Right lobe of liver (tissue), 6 donors: ENCODE measurements around the gene CNOT6L. TPM values are rescaled to one million over a fixed set of nuclear protein-coding genes. Genes with fewer than 3 reads are reported as not detected.

ENCODE experiments used
- ATAC-seq, 4 donors: fragments of 200-7000 bp; cut with Tn5 transposase; one replicate each; pipeline ENCODE4 v1.9.1; 2020; ENCODE audit warnings: mild to moderate bottlenecking in 4 of 4, moderate library complexity in 4 of 4
- DNase-seq, 3 donors: peaks; one replicate each; pipeline ENCODE4 v3.0.0-alpha.2; 2020
- H3K27ac ChIP-seq, 3 donors: fragments of 200-600 bp; one replicate each; pipeline ENCODE4 v1.8.0; 2022
- H3K27me3 ChIP-seq, 2 donors: fragments of 200-600 bp; one replicate each; pipeline ENCODE4 v1.8.0; 2022
- H3K36me3 ChIP-seq, 4 donors: fragments of 200-600 bp; sonication (generic) in 1 of 4; one replicate each; pipeline versions ENCODE4 v1.5.1 to v1.8.0; 2017 to 2022; ENCODE audit warnings: control low read depth in 1 of 4
- H3K4me1 ChIP-seq, 4 donors: fragments of 200-600 bp; sonication (generic) in 1 of 4; one replicate each; pipeline versions ENCODE4 v1.5.1 to v1.8.0; 2017 to 2022; ENCODE audit warnings: control low read depth in 1 of 4
- H3K4me3 ChIP-seq, 3 donors: fragments of 200-600 bp; one replicate each; pipeline ENCODE4 v1.8.0; 2022
- H3K9me3 ChIP-seq, 4 donors: fragments of 200-600 bp; sonication (generic) in 1 of 4; one replicate each; pipeline versions ENCODE4 v1.5.1 to v1.8.0; 2017 to 2022; ENCODE audit warnings: control low read depth in 1 of 4
- POLR2A ChIP-seq: fragments of 450-650 bp; IDR thresholded peaks from one replicate; pipeline ENCODE4 v1.6.1; 2017; ENCODE audit warnings: antibody characterized with exemption, mild to moderate bottlenecking
- WGBS: methylation state at CpG from one replicate; pipeline ENCODE4 v1.1.6; 2018; ENCODE audit warnings: low coverage, low lambda C conversion rate; ENCODE audit not compliant: insufficient coverage; ENCODE audit errors: missing lambda C conversion rate; 5-methylcytosine and 5-hydroxymethylcytosine counted together
- intact Hi-C, 2 donors: fragments of 100-400 bp; cut with DNase I; formaldehyde crosslinking; loops; one replicate each; pipeline versions ENCODE4 v1.11.2 to v1.14.1; 2022
- total RNA-seq, 6 experiments: library from RNA; depleted of rRNA in 2 of 6; stranded (reverse); fragments of >200 nt in 2 of 6; fragmentation: NEBNext Ultra II Directional in 3 of 6; extraction: Animal tissue kit (Norgen Biotek cat#: 25700) in 3 of 6; gene quantifications; one replicate each; pipeline versions ENCODE4 v1.1.0 to v1.2.4, GENCODE V29; 2016 to 2023
- TF ChIP-seq, protein P1 (sequence below), 4 donors: fragments of 200-600 bp in 3 of 4; fragments of 450-650 bp in 1 of 4; IDR thresholded peaks; one replicate each; pipeline versions ENCODE4 v1.5.1 to v1.8.0; 2016 to 2022; ENCODE audit warnings: antibody characterized with exemption in 4 of 4, mild to moderate bottlenecking in 2 of 4
- donor health status: DM: no; HTN: yes; CAD: no.
- donor health status: DM: no; HTN: no; CAD: no.
- donor health status: DM: no; HTN: no; CAD: no.
- donor health status: DM: no; HTN: yes; CAD: no.
- donor health status: DM: no; HTN: yes; CAD: no.

CNOT6L gene
- total RNA-seq, 6 experiments from 2014 or later = 9.1 to 38.1 (median 25.0) TPM

DNA sequence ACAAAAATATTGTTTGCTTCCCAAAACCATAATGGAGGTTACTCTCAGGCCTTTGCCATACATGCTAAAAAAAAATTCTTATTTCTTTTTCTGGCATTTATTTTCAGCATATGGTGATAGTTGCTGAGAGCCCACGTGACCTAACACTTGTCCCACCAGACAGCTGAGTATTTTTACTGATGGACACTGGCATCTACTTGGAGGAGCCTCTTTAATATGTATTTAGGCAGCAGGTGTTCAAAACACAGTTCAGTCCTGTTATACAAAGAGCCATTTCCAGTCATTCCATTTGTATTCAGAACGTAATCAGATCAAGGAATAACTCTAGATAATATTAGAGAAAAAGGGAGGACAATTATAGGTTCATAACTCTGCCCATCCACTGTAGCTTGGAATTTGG lies 118.0 kb downstream of the CNOT6L start:
- no peak for DNase-seq
- intact Hi-C loops = loop anchor here in 1 of 2 donors (10.0 kb wide), 1 partner anchor 326 kb away; no protein-coding TSS in a partner anchor
- H3K4me3 ChIP-seq = no peak overlapping the region
- no peaks in the 10 kb centered on the region for H3K9me3 ChIP-seq
- no peak overlapping the region for H3K27ac ChIP-seq
- 62% methylated on average over 2 of the region's 2 CpGs for WGBS
- no peak for ATAC-seq
- no peaks in the 10 kb centered on the region for H3K27me3 ChIP-seq
- no peak for TF ChIP-seq POLR2A
- TF ChIP-seq, protein P1, sequence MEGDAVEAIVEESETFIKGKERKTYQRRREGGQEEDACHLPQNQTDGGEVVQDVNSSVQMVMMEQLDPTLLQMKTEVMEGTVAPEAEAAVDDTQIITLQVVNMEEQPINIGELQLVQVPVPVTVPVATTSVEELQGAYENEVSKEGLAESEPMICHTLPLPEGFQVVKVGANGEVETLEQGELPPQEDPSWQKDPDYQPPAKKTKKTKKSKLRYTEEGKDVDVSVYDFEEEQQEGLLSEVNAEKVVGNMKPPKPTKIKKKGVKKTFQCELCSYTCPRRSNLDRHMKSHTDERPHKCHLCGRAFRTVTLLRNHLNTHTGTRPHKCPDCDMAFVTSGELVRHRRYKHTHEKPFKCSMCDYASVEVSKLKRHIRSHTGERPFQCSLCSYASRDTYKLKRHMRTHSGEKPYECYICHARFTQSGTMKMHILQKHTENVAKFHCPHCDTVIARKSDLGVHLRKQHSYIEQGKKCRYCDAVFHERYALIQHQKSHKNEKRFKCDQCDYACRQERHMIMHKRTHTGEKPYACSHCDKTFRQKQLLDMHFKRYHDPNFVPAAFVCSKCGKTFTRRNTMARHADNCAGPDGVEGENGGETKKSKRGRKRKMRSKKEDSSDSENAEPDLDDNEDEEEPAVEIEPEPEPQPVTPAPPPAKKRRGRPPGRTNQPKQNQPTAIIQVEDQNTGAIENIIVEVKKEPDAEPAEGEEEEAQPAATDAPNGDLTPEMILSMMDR (IDR thresholded peaks at IDR 0.05) = no peak
- no peaks in the 10 kb centered on the region for H3K36me3 ChIP-seq
- peaks cover 0 to 11% (median 3%) of the 10 kb centered on the region in 4 donors for H3K4me1 ChIP-seq

DNA sequence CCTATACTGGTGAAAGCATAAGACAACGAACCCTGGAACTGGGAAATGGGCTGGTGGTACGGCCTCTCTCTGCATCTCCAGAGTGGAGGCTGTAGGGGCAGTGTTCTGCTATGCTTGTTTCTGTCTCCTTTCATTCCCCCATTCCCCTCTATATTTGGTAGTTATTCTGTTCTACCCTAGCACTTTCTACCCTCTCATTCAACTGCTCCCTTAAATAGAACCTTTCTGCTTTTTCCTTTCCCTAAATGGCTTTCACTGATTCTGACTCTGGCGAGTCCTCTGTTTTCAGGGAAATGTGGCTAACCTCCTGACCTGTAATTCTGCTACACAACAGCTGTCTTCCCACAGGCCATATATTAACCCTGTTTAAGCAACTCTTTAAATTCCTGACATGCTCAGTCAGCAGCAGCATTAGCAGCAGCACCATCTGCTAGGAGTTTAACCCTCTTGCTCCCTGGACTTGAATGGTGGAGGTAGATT lies 119.4 kb downstream of the CNOT6L start:
- intact Hi-C loops = loop anchor here in 1 of 2 donors (10.0 kb wide), 1 partner anchor 325 kb away; no protein-coding TSS in a partner anchor
- WGBS = 24% methylated on average over 2 of the region's 3 CpGs

DNA sequence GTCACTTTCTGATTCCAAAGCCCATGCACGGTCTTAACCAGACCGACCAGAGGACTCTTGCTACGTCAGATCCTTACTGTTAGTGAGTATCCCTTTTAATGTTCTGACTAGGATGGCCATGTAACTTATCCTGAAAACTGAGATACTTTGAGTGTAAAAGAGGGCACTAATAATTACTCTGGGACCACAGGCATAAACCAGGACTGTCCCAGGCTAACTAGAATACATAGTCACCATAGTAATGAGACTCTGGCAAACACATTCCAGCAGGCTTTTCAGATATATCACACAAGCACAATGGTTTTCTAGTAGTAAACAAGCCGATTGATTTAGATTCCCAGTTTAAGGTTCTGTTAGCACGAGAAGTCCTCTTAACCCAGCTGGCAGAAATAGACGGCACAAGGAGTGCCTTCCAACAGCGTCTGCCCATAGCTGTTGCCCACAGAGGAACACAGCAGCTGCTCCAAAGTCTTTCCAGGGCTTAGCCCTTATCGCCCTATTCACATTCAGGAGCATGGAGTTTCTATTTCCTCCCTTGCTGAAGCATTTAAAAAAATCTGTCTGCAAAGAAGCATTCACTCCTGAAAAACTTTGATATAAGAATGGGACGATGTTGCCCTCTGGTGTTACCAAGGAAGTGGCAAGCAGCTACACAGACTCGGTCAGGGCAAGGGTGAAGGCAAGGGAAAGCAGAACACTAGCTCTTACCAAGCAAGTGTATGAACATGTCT lies 121.1 kb downstream of the CNOT6L start:
- WGBS = 35% methylated on average over 7 of the region's 10 CpGs
- peak overlapping the region in 2 of 3 donors; percentile 12 to 66 for H3K27ac ChIP-seq
- H3K36me3 ChIP-seq = no peaks in the 10 kb centered on the region
- no peaks in the 10 kb centered on the region for H3K9me3 ChIP-seq
- TF ChIP-seq, protein P1 (IDR thresholded peaks at IDR 0.05) = peak; percentile 50 to 69 (median 62)
- no peak for TF ChIP-seq POLR2A
- peak overlapping the region in 1 of 3 donors; percentile 15 for H3K4me3 ChIP-seq
- ATAC-seq (peak; percentile 90 to 98 (median 96)), DNase-seq (peak in 2 of 3 donors; percentile 17 to 56)
- peaks cover 0 to 11% (median 3%) of the 10 kb centered on the region in 4 donors for H3K4me1 ChIP-seq
- intact Hi-C loops = no loop called here
- no peaks in the 10 kb centered on the region for H3K27me3 ChIP-seq

More for the DNA sequence above, 119.4 kb downstream of the CNOT6L start:
- no peak for TF ChIP-seq POLR2A
- H3K27ac ChIP-seq = no peak overlapping the region
- no peaks in the 10 kb centered on the region for H3K27me3 ChIP-seq
- no peaks in the 10 kb centered on the region for H3K36me3 ChIP-seq
- no peaks in the 10 kb centered on the region for H3K9me3 ChIP-seq
- peaks cover 0 to 11% (median 3%) of the 10 kb centered on the region in 4 donors for H3K4me1 ChIP-seq
- no peak for DNase-seq
- no peak overlapping the region for H3K4me3 ChIP-seq
- ATAC-seq = peak in 2 of 4 donors; percentile 16 to 25

DNA sequence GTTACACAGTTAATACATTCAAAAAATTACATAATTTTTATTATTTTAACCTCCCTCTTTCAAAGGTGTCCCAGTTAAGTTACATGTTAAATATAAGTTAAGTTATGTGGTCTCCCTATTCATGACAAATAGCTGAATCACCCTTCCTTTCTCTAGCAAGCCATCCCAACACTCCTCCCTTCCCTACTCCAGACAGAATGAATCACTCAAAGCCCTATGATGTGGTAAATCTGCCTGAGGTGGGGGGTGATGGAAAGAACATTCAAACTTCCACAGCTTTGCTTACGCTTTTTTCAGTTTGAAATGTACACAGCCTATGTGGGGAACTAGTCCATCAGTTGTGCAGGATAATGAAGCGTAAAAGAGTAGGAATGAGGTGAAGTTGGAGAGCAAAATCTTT lies 123.4 kb downstream of the CNOT6L start:
- DNase-seq = no peak
- intact Hi-C loops = no loop called here
- WGBS = 89% methylated on average over 2 of the region's 2 CpGs

More for the DNA sequence above, 123.4 kb downstream of the CNOT6L start:
- no peaks in the 10 kb centered on the region for H3K27me3 ChIP-seq
- H3K4me3 ChIP-seq = no peak overlapping the region
- H3K4me1 ChIP-seq = peaks cover 0 to 11% (median 3%) of the 10 kb centered on the region in 4 donors
- no peaks in the 10 kb centered on the region for H3K36me3 ChIP-seq
- H3K27ac ChIP-seq = no peak overlapping the region
- H3K9me3 ChIP-seq = no peaks in the 10 kb centered on the region
- ATAC-seq = no peak
- TF ChIP-seq, protein P1 (IDR thresholded peaks at IDR 0.05) = no peak
- no peak for TF ChIP-seq POLR2A
